Mucosa of descending colon (tissue), 3 donors: ENCODE results near the gene MLH1. TPM values are rescaled to one million over a fixed set of nuclear protein-coding genes. Genes with fewer than 3 reads are reported as not detected.

ENCODE experiments used
- ATAC-seq: fragments of 200-7000 bp; cut with Tn5 transposase; one replicate; pipeline ENCODE4 v1.9.1; 2020; ENCODE audit warnings: mild to moderate bottlenecking, moderate library complexity
- DNase-seq, 3 donors: peaks; one replicate each; pipeline ENCODE4 v3.0.0-alpha.2; 2020
- H3K36me3 ChIP-seq: fragments of 200-600 bp; one replicate; pipeline ENCODE4 v1.8.0; 2021; ENCODE audit warnings: low read depth, mild to moderate bottlenecking
- H3K4me1 ChIP-seq: fragments of 200-600 bp; one replicate; pipeline ENCODE4 v1.8.0; 2021; ENCODE audit warnings: low read depth, mild to moderate bottlenecking
- H3K4me3 ChIP-seq: fragments of 200-600 bp; one replicate; pipeline ENCODE4 v1.8.0; 2021; ENCODE audit warnings: mild to moderate bottlenecking
- H3K9me3 ChIP-seq: fragments of 200-600 bp; one replicate; pipeline ENCODE4 v1.8.0; 2021; ENCODE audit warnings: mild to moderate bottlenecking
- intact Hi-C, 2 donors: fragments of 100-400 bp; cut with DNase I in 1 of 2; cut with micrococcal nuclease in 1 of 2; formaldehyde crosslinking; loops; one replicate each; pipeline versions ENCODE4 v1.11.0 to v1.11.1; 2022; cut with DNase I, micrococcal nuclease
- total RNA-seq, 3 donors: library from RNA; stranded (reverse); fragmentation: NEBNext Ultra II Directional in 2 of 3; extraction: Animal tissue kit (Norgen Biotek cat#: 25700) in 2 of 3; gene quantifications; one replicate each; pipeline versions ENCODE4 v1.2.1 to v1.2.4, GENCODE V29; 2021 to 2023
- TF ChIP-seq, protein P1 (sequence below): fragments of 200-600 bp; IDR thresholded peaks from one replicate; pipeline ENCODE4 v1.8.0; 2022; ENCODE audit warnings: antibody characterized with exemption, mild to moderate bottlenecking
- donor health status: DM: no; HTN: no; CAD: no; lungs with moderate emphysema.
- donor health status: DM: no; HTN: no; CAD: no.
- donor health status: DM: no; HTN: yes; CAD: no.

The MLH1 gene
- total RNA-seq, 3 donors from 2014 or later = 15.4 to 25.9 (median 23.7) TPM

- intact Hi-C loops = no loop called here
Observed at GRCh38 chr3:37093481-37093880, 100.2 kb downstream of the MLH1 start.

GRCh38 chr3:37094636-37095035 is 101.3 kb downstream of the MLH1 start:
- H3K4me1 ChIP-seq = no peaks in the 10 kb centered on the region
- no peaks in the 10 kb centered on the region for H3K36me3 ChIP-seq
- ATAC-seq (no peak), DNase-seq (no peak)
- H3K4me3 ChIP-seq = no peak overlapping the region
- TF ChIP-seq, protein P1, sequence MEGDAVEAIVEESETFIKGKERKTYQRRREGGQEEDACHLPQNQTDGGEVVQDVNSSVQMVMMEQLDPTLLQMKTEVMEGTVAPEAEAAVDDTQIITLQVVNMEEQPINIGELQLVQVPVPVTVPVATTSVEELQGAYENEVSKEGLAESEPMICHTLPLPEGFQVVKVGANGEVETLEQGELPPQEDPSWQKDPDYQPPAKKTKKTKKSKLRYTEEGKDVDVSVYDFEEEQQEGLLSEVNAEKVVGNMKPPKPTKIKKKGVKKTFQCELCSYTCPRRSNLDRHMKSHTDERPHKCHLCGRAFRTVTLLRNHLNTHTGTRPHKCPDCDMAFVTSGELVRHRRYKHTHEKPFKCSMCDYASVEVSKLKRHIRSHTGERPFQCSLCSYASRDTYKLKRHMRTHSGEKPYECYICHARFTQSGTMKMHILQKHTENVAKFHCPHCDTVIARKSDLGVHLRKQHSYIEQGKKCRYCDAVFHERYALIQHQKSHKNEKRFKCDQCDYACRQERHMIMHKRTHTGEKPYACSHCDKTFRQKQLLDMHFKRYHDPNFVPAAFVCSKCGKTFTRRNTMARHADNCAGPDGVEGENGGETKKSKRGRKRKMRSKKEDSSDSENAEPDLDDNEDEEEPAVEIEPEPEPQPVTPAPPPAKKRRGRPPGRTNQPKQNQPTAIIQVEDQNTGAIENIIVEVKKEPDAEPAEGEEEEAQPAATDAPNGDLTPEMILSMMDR = no peak
- H3K9me3 ChIP-seq = no peaks in the 10 kb centered on the region
- intact Hi-C loops = no loop called here

More at GRCh38 chr3:37093481-37093880, 100.2 kb downstream of the MLH1 start:
- TF ChIP-seq, protein P1 = no peak
- H3K36me3 ChIP-seq = no peaks in the 10 kb centered on the region
- no peak overlapping the region for H3K4me3 ChIP-seq
- ATAC-seq (no peak), DNase-seq (no peak)
- H3K4me1 ChIP-seq = no peaks in the 10 kb centered on the region
- no peaks in the 10 kb centered on the region for H3K9me3 ChIP-seq

DNA sequence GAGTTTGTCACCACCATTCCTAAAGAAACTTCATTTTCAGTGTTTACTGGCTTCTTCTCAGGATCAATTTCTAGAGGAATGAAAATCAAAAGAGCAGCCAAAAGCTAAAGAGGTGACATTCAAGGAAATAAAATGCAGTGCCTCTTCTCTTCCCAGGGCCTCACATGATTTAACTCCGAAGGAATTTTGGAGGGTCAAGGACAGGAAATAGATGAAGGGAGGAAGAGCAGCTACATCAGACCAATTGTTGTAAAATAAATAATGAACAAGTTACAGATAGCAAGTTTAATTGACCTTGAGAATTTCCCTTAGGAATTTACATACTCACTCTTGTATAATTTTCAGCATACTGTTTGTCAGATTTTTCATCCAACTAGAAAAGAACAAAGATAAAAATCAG is 103.0 kb downstream of the MLH1 start:
- Histone ChIP-seq H3K36me3 (no peaks in the 10 kb centered on the region), H3K4me1 (no peaks in the 10 kb centered on the region), H3K9me3 (no peaks in the 10 kb centered on the region), H3K4me3 (no peak overlapping the region)
- TF ChIP-seq, protein P1 = no peak
- no peak for ATAC-seq
- intact Hi-C loops = no loop called here
- DNase-seq = no peak

DNA sequence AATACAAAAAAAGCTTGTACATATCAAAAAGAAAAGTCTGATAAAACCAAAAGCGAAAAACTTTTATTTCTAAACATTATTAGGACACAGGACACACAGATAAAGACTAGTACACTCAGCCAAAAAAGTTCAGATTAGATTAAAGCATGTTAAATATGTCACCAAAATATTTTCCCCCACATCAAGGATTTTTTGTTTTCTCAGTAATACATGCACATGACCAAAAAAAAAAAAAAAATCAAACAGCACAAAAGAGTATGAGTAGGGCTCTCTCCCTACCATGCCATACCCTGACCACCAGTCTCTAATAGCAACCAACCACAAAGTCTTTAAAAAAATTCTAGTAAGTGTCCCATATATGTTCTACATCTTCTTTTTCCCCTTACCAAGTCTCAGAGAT is 103.7 kb downstream of the MLH1 start:
- no peak for ATAC-seq
- no peaks in the 10 kb centered on the region for H3K4me1 ChIP-seq
- intact Hi-C loops = no loop called here
- TF ChIP-seq, protein P1 = no peak
- H3K9me3 ChIP-seq = no peaks in the 10 kb centered on the region
- DNase-seq = no peak
- H3K4me3 ChIP-seq = no peak overlapping the region
- no peaks in the 10 kb centered on the region for H3K36me3 ChIP-seq

DNA sequence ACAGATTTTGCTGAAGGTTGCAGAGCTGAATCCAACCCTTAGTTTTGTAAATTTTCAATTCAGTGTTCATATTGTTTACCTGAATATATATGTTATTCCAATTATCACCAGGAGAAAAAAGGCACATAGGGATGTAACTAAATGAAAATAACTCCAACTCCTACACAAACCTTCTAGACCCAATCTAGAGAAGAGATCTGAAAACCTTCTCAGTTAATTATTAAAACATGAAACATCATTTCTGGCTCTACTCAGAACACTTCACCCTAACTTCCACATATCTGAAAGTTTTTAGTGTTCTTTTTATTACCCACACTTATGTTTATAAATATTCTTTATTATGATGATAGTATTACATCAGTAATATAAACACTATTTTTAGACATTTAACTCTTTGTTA is 104.5 kb downstream of the MLH1 start:
- Histone ChIP-seq H3K4me3 (no peak overlapping the region), H3K4me1 (no peaks in the 10 kb centered on the region), H3K36me3 (no peaks in the 10 kb centered on the region), H3K9me3 (no peaks in the 10 kb centered on the region)
- intact Hi-C loops = no loop called here
- no peak for ATAC-seq
- TF ChIP-seq, protein P1 = no peak
- no peak for DNase-seq

DNA sequence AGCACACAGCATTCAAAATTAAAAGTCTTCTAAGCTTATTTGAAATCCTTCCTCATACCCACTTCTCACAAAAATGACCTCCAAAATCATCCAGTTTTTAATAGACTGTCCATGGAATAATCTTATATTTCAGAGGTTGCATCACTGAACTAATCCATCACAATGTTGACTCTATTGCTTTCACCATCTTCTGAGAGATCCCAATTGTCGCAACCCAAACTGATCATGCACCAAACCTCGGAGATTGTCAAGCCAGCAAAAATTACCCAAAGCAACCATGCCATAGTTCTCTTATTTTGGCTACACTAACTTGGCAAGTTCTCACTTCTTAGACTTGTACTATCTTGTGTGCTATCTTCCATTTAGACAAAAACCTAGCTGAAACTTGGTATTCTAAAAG is 105.6 kb downstream of the MLH1 start:
- no peak overlapping the region for H3K4me3 ChIP-seq
- intact Hi-C loops = no loop called here
- ATAC-seq = no peak
- no peaks in the 10 kb centered on the region for H3K9me3 ChIP-seq
- H3K4me1 ChIP-seq = peaks cover 6% of the 10 kb centered on the region
- DNase-seq = no peak
- H3K36me3 ChIP-seq = no peaks in the 10 kb centered on the region
- TF ChIP-seq, protein P1 = no peak
